MM.1S (cell line): ENCODE results near the gene TBL1X.

ENCODE experiments used
- EZH2phosphoT487 ChIP-seq: fragments of 300-600 bp; sonication (generic); IDR thresholded peaks from 2 replicates; pipeline ENCODE4 v1.6.1; 2018; ENCODE audit warnings: antibody characterized with exemption, low read length
- TF ChIP-seq, protein P1 (sequence below): fragments of 300-600 bp; sonication (generic); IDR thresholded peaks from 2 replicates; pipeline ENCODE4 v1.5.1; 2016; ENCODE audit warnings: antibody characterized with exemption, low read length, mixed read lengths

DNA sequence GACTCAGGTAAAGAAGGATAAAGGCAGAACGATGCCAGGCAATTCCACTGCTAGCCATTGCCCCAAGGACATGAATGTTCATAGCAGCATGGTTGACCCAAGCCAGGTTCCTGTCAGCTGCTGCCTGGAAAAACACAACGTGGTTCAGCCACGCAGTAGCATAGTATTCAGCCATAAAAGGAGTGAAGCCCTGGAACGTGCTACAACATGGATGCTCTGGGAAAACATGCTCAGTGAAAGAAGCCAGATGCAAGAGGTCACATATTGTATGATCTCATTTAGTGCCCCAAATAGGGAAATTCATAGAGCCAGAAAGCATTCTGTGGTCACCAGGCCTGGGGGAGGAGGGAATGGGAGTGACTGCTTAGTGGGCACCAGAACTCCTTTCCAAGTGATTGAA is 170.9 kb downstream of the TBL1X start:
- TF ChIP-seq, protein P1, sequence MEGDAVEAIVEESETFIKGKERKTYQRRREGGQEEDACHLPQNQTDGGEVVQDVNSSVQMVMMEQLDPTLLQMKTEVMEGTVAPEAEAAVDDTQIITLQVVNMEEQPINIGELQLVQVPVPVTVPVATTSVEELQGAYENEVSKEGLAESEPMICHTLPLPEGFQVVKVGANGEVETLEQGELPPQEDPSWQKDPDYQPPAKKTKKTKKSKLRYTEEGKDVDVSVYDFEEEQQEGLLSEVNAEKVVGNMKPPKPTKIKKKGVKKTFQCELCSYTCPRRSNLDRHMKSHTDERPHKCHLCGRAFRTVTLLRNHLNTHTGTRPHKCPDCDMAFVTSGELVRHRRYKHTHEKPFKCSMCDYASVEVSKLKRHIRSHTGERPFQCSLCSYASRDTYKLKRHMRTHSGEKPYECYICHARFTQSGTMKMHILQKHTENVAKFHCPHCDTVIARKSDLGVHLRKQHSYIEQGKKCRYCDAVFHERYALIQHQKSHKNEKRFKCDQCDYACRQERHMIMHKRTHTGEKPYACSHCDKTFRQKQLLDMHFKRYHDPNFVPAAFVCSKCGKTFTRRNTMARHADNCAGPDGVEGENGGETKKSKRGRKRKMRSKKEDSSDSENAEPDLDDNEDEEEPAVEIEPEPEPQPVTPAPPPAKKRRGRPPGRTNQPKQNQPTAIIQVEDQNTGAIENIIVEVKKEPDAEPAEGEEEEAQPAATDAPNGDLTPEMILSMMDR, result no peak
- no peak for TF ChIP-seq EZH2phosphoT487
